Breast epithelium (tissue), 3 donors: ENCODE data around the gene PYGB.

Experiments
- POLR2A ChIP-seq: fragments of 450-650 bp; IDR thresholded peaks from one replicate; pipeline ENCODE4 v1.6.1; 2016; ENCODE audit warnings: antibody characterized with exemption, mild to moderate bottlenecking, moderate library complexity
- POLR2AphosphoS5 ChIP-seq, 3 donors: sonication (generic); formaldehyde crosslinking; IDR thresholded peaks; one replicate each; pipeline ENCODE4 v1.6.1; 2017; ENCODE audit warnings: antibody characterized with exemption in 3 of 3
- TF ChIP-seq, protein P1 (sequence below), 3 donors: fragments of 450-650 bp; IDR thresholded peaks; one replicate each; pipeline ENCODE4 v1.5.1; 2016 to 2017; ENCODE audit warnings: antibody characterized with exemption in 3 of 3, mild to moderate bottlenecking in 3 of 3, moderate library complexity in 3 of 3

DNA sequence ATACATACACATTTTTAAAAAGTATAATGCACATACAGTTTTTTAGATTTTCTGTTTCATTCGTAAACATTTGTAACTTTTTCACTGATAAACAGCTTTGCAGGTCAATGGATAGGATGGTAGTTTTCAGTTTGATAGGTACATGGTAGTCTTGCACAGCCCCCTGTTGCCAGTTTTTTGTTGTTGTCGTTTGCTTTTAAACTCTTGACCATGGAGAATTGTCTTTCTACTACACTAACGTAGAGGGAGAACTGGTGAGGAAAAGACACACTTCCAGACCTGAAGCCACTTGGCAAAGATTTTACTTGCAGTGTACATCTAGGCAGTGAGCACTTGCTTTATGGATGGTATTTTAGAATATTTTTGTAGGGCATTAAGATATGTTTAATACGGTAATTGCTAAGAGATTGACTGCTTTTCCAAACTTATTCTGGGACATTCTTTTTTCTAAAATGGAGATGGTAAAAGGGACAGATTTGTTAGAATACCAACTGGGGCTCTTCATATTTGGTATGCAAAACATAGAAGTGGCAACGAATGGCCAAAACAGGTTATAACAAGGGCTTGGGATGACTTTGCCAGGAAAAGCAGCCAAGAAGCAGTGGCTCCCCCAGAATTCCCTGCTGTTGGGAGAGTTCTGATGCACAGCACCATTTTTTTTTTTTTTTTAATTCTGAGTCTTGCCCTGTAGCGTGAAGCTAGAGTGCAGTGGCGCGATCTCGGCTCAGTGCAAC, 1.5 kb downstream of the PYGB start:
- TF ChIP-seq, protein P1, sequence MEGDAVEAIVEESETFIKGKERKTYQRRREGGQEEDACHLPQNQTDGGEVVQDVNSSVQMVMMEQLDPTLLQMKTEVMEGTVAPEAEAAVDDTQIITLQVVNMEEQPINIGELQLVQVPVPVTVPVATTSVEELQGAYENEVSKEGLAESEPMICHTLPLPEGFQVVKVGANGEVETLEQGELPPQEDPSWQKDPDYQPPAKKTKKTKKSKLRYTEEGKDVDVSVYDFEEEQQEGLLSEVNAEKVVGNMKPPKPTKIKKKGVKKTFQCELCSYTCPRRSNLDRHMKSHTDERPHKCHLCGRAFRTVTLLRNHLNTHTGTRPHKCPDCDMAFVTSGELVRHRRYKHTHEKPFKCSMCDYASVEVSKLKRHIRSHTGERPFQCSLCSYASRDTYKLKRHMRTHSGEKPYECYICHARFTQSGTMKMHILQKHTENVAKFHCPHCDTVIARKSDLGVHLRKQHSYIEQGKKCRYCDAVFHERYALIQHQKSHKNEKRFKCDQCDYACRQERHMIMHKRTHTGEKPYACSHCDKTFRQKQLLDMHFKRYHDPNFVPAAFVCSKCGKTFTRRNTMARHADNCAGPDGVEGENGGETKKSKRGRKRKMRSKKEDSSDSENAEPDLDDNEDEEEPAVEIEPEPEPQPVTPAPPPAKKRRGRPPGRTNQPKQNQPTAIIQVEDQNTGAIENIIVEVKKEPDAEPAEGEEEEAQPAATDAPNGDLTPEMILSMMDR (IDR thresholded peaks at IDR 0.05), result no peak
- no peak for TF ChIP-seq POLR2A
- no peak for TF ChIP-seq POLR2AphosphoS5 (IDR thresholded peaks at IDR 0.05)
